HG02970 (cell line): ENCODE results near the gene PDE4D.

Experiments
- ATAC-seq: cut with Tn5 transposase; IDR thresholded peaks from one replicate; pipeline ENCODE4 v1.9.1; 2021; ENCODE audit warnings: mild to moderate bottlenecking, moderate library complexity, moderate number of reproducible peaks; ENCODE audit not compliant: unreplicated experiment, low FRiP score

PDE4D gene

GRCh38 chr5:59257488-59258400 is 635.8 kb downstream of the PDE4D start:
- no peak for ATAC-seq

GRCh38 chr5:59256331-59256730 is 637.2 kb downstream of the PDE4D start:
- no peak for ATAC-seq

GRCh38 chr5:59254055-59254687 is 639.4 kb downstream of the PDE4D start:
- ATAC-seq: no peak

- ATAC-seq: no peak
These were observed 639.9 kb downstream of the PDE4D start for GRCh38 chr5:59253625-59254024.

- ATAC-seq: no peak
These were observed 641.9 kb downstream of the PDE4D start for GRCh38 chr5:59251627-59252026.

- ATAC-seq: no peak
These were observed 643.8 kb downstream of the PDE4D start for GRCh38 chr5:59249726-59250125.

GRCh38 chr5:59249160-59249559 is 644.4 kb downstream of the PDE4D start:
- ATAC-seq: no peak

- no peak for ATAC-seq
These were observed 646.6 kb downstream of the PDE4D start for GRCh38 chr5:59246882-59247281.

GRCh38 chr5:59246145-59246869 is 647.2 kb downstream of the PDE4D start:
- ATAC-seq: no peak

GRCh38 chr5:59245198-59245597 is 648.3 kb downstream of the PDE4D start:
- no peak for ATAC-seq

GRCh38 chr5:59241552-59241951 is 652.0 kb downstream of the PDE4D start:
- no peak for ATAC-seq

GRCh38 chr5:59241119-59241518 is 652.4 kb downstream of the PDE4D start:
- ATAC-seq: no peak

- no peak for ATAC-seq
These were observed 655.2 kb downstream of the PDE4D start for GRCh38 chr5:59238126-59238902.

GRCh38 chr5:59236986-59237385 is 656.5 kb downstream of the PDE4D start:
- no peak for ATAC-seq

- no peak for ATAC-seq
These were observed 657.1 kb downstream of the PDE4D start for GRCh38 chr5:59236448-59236847.

- no peak for ATAC-seq
These were observed 659.3 kb downstream of the PDE4D start for GRCh38 chr5:59234236-59234635.

GRCh38 chr5:59231221-59231931 is 662.1 kb downstream of the PDE4D start:
- no peak for ATAC-seq

GRCh38 chr5:59222687-59223511 is 670.6 kb downstream of the PDE4D start:
- ATAC-seq: no peak

GRCh38 chr5:59221769-59222168 is 671.8 kb downstream of the PDE4D start:
- ATAC-seq: no peak
